Fibroblast of lung (primary cell): ENCODE measurements around the gene SLF1.

Experiments used
- EZH2 ChIP-seq: IDR thresholded peaks from 2 replicates; pipeline ENCODE4 v1.5.1; 2012; ENCODE audit warnings: low read length, control low read depth, mild to moderate bottlenecking; ENCODE audit errors: missing control alignments
- TF ChIP-seq, protein P1 (sequence below), 2 donors: IDR thresholded peaks in 1 of 2; conservative IDR thresholded peaks in 1 of 2; 1 replicate in 1 of 2; 2 replicates in 1 of 2; pipeline ENCODE4 v1.5.1; 2011 to 2012; ENCODE audit warnings: low read length in 2 of 2, control low read depth in 1 of 2, inconsistent platforms in 1 of 2, low read depth in 1 of 2, mild to moderate bottlenecking in 1 of 2

DNA sequence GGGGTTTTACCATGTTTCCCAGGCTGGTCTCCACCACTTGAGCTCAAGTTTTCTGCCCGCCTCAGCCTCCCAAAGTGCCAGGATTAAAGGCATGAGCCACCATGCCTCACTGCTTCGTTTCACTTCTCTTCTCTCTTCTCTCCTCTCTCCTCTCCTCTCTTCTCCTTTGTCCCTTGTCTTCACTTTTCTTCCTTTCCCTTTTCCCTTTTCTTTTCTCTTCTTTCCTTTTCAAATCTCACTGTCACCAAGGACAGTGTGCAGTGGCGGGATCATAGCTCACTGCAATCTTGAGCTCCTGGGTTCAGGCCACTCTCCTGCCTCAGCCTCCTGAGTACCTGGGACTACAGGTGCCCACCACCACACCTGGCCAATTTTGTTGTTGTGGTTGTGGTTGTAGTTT is 49.5 kb downstream of the SLF1 start:
- TF ChIP-seq, protein P1, sequence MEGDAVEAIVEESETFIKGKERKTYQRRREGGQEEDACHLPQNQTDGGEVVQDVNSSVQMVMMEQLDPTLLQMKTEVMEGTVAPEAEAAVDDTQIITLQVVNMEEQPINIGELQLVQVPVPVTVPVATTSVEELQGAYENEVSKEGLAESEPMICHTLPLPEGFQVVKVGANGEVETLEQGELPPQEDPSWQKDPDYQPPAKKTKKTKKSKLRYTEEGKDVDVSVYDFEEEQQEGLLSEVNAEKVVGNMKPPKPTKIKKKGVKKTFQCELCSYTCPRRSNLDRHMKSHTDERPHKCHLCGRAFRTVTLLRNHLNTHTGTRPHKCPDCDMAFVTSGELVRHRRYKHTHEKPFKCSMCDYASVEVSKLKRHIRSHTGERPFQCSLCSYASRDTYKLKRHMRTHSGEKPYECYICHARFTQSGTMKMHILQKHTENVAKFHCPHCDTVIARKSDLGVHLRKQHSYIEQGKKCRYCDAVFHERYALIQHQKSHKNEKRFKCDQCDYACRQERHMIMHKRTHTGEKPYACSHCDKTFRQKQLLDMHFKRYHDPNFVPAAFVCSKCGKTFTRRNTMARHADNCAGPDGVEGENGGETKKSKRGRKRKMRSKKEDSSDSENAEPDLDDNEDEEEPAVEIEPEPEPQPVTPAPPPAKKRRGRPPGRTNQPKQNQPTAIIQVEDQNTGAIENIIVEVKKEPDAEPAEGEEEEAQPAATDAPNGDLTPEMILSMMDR (conservative IDR thresholded peaks at IDR 0.05 in 1 of 2, IDR thresholded peaks at IDR 0.05 in 1 of 2; ENCODE audit: low read depth in 1 of 2, low read length in 2 of 2): no peak
- no peak for TF ChIP-seq EZH2
